HG03060 (cell line): ENCODE data around the gene RHBDL3.
"Not testable (repeated sequence)": the region's sequence is repeated elsewhere in the genome, so short reads cannot be mapped to it uniquely, and the experiment has no call there.

ENCODE experiments used
- ATAC-seq: cut with Tn5 transposase; IDR thresholded peaks from one replicate; pipeline ENCODE4 v1.9.1; 2021; ENCODE audit warnings: low read depth, moderate number of reproducible peaks; ENCODE audit not compliant: unreplicated experiment

Gene RHBDL3

DNA sequence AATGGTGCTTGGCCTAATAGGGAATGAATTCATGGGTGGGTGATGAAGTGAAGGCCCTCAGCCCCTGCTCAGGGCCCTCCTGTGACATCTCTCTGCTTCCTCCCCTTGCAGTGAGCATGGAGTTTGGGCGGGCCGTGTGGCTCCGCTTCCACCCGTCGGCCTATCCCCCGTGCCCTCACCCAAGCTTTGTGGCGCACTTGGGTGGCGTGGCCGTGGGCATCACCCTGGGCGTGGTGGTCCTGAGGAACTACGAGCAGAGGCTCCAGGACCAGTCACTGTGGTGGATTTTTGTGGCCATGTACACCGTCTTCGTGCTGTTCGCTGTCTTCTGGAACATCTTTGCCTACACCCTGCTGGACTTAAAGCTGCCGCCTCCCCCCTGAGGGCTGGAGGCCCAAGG lies 55.2 kb downstream of the RHBDL3 start:
- no peak for ATAC-seq

DNA sequence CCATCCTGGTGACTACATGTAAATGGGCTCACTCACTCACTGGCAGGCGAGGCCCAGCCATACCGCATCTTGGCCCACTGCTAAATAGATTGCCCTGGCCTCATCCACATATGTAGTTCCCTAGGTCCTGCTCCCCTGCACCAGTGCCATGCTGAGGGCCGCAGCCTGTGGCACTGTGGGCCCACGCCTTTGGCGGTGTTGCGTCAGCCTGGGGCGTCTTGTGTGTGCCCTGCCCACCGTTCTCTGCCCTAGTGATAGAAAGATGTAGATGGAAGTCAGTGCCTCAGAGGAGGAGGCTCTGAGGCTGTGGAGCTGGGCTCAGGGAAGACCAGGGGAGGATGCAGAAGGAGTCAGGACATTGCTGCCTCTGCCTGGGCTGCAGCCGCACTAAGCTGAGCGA lies 57.4 kb downstream of the RHBDL3 start:
- ATAC-seq: no peak

DNA sequence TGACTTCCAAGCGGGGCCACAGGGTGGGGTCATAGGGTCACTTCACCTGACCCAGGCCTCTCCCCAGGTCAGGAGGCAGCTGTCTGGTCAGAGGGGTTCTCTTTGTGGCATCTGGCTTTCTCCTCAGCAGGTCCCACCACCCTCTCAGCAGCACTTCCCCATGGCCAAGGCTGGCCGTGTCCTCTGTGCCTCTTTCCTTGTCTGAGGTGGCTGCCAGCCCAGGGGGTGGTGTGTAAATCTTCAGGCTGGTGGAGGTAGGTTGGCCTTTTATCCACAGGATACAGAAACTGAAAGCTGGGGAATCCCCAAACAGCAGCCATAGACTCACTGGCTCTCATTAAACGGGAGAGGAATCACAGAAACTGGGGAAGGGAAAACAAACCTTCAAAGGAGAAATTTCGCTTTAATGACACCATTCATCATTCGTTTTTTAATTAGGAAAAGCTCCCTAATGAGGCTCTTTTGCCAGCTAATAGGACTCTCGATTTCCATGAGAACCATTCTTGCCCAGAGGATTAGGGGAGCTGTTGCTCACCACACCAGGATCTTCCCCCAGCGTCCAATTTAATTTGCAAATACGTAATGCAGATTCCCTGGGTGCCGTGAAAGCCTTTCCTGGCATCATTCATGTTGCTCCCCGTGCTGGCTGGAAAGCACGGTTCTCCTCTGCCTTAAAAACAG lies 58.3 kb downstream of the RHBDL3 start:
- ATAC-seq: no peak

DNA sequence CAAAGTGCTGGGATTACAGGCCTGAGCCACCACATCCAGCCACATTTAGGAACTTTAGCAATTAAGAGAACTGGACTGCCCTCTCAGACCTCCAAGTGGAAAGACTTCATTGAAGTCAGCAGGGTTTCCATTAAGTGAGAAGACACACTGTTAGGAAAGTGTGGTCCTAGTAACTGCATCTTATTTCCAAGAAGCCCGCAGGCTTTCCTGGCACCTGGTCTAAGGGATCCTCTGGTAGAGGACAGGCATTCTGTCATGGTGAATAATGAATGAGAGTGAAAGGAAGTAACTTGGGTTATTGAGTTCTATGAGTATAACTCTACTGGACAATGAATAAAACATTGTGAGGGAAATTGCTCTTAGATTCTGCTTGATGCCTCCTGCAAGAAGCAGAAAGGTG lies 62.3 kb downstream of the RHBDL3 start:
- ATAC-seq: no peak

DNA sequence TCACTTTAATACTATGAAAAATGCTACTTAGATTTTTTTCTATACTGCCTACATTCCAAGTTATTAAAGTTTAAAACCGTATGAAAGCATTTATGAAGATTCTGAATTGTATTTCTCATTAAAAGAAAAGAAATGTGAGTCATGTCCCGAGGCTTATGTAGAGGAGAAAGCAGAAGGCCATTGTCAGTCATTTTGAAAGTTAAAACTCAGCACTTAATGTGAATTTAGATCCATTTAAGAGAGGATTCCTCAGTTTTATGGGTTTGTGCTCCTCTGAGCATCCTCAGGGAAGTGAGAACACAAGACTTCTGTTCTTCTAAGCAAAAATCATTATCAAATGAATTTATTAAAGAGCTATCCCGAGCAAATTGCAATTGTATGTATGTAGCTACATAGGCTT lies 64.5 kb downstream of the RHBDL3 start:
- ATAC-seq: no peak

DNA sequence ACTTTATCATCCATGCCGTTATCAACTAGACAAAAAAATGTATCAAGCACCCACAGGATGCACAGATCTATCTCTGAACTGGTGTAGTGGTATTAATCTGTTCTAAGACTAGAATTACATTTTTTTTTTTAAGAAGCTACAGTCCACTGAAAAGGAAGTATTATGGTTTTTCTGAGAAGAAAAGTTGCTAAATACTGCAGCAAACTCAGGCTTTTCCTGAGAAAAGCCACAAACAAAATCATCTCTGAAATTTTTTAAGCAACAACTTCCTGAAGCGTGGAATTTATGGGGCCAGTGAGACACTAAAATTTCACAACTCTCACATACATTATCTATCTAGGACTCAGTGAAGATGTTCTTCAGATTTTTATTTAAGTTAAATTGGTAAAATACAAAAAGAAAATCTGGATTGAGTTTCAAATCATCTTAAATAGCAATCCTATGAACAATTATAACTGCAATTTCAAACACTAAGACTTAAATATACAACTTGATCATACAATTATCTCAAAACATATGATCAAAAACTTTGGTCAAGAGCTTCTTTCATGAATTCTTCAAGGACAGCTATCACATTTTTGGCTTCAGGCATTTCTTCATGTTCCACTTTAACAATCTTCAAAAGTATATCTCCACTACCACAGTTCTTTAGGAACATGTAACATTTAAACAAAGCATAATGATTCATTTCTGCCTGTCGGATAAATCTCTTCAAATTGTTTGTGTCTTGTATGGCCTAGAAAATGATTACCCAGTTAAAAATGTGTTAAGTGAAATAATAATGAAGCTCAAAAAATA lies 65.8 kb downstream of the RHBDL3 start:
- ATAC-seq: no peak

DNA sequence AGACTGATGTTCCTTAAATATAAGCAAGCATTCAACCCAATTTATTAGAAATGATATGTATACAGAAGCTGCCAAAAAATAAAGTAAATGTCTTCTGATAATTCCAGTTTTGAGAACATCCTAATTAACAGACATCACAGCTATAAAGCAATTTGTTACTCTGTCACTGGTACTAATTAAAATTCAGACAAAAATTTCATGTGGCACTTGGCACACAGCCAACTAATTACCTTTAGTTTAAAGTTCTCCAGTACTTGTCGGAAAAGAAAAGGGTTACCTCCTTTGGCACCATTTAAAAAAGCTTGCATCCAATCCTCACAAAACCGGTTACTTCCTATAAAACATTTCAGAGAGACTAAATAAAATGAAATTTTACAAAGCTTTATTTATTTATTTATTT lies 67.6 kb downstream of the RHBDL3 start:
- no peak for ATAC-seq

DNA sequence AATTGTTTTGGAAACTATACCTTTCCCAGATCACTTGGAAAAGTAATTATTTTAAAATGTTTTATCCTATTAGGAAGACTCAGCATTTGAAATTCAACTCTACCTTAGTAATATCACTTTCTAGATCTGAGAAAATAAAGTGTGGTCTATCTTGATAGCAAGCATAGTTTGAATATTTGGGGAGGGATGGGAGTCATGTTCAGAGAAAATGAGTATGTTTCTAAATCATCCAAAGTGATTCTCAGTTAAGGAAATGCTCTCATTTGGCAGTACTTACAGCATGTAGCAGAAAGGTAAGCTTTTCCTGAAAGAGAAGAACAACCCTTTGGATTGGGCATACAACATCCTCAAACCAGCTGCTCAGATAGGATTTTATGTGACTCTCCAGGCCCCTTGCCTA lies 69.4 kb downstream of the RHBDL3 start:
- ATAC-seq: no peak

DNA sequence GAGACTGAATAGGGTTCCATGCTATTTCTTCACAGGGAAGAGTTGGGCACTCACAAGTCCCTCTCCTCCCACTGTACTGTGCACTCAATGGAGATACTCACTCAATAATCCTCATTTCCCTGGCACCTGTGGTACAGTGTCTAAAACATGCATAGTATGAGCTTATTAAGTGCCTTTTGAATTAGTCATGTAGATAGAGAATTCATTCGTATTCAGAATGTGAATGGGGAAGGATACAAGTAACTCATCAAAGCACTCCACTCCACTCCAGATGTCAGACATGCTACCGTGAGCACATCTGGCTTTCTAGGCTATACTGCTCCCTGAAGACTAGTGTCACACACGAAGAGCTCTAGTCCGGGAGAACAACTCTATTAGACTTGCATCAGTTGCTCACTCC lies 70.1 kb downstream of the RHBDL3 start:
- no peak for ATAC-seq

DNA sequence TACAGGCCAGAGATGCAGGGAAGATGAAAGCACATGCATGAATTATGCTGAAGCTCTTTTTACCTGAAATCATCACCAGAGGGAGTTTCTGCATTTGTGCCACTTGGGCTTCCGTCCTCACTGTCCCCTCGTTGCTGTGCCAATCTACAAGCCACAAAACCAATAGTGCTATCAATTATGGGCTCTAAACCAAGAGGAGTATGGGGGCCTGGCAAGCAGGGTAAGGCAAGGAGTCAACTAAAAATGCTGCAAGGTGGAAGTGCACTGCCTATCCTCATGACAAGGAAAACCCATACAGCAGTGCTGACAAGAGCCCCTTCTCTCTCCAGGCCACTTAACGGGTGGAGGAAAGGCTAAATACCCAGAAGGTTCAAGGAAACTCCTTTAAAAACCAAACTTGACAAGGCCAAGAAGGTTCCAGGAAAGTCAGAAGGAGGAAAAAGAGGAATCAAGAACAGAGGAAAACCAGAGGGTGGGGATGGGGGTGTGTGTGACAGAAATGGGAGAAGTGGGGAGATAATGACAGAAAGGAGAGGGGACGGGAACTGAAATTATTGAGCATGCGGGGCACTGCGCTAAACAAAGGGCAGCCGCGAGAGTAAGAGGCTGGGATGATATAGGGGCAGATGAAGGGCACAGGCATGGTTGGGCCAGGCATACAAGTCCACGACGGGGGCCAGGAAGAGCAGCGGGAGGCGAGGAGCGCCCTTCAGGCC lies 75.7 kb downstream of the RHBDL3 start:
- ATAC-seq: no peak

DNA sequence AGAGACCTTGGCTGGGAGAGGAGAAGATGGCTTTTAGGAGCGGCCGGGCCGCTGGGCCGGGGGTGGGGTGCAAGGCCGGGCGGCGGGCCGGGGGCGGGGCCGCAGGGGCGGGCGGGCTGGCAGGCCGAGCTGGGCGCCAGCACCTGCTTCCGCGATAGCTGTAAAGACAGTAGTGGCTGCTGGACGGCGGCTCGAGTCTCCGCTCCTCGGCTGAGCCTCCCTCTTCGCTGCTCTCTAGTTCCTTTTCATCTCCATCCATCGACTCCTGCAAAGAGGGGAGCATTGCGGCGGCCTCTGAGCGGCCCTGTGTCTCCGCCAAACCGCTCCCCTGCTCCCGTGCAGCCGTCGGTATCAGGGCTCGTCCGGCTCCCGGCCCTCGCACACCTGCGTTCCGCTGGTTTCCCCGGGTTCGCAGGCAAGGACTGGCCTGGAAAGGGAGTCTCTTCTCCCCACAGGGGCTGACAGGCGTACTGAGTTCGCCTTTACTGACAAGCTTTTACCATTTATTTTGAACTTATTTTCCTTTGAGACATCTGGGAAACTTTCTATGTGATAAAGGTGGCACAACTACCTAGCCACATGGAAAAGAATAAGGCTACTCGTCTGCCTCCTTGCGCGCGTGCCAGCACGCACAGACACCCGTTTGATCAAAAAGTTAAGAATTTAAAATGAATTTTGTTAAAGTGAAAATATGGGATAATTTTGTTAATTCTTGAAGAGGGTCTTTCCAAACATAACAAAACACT lies 76.4 kb downstream of the RHBDL3 start, which contains the start of gene C17orf75:
TSS of gene C17orf75 (minus strand) at position 317 of the 746 bp plus-strand sequence. CDS start at position 283, 34 bp downstream.
- ATAC-seq: peak; percentile 75

DNA sequence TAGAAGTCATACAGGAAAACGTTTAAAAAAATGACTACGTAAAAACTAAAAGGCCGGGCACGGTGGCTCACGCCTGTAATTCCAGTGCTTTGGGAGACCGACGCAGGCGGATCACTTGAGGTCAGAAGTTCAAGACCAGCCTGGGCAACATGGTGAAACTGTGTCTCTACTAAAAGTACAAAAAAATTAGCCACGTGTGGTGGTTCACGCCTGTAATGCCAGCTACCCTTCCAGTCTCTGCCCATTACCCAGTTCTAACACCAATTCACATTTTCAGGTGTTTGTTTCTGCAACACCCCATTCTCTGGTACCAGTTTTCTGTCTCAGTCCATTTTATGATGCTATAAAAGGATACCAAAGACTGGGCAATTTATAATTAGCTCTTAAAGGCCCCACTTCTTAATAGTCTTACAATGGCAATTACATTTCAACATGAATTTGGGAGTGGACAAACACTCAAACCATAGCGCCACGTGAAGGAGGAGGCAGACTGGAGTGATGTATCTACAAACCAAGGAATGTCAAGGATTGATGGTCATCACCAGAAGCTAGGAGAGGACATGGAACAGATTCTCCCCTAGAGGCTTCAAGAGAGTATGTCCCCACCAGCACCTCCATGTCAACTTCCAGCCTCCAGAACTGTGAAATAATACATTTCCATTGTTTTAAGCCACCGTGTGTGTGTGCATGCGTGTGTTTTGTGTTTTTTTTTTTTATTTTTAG lies 77.1 kb downstream of the RHBDL3 start:
- no peak for ATAC-seq

DNA sequence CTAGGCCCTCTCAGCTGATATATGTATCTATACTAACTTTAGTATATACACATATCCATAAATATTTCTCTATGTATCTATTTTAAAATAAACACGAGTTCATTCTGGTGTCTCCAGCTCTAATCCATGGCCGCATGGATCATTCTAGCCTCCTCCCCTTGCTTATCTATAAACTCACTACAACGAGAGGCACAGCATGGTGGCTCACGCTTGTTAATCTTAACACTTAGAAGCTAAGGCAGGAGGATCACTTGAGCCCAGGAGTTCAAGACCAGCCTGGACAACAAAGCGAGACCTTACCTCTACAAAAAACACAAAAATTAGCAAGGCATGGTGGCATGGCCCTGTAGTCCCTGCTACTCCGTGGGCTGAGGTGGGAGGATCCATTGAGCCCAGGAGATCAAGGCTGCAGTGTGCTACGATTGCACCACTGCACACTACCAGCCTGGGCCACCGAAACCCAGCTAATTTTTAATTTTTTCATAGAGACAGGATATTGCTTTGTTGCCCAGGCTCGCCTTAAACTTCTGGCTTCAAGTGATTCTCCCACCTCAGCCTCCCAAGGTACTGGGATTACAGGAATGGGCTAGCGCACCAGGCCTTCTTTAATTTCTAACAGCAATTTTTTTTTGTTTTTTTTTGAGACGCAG lies 80.4 kb downstream of the RHBDL3 start:
- ATAC-seq: no peak

DNA sequence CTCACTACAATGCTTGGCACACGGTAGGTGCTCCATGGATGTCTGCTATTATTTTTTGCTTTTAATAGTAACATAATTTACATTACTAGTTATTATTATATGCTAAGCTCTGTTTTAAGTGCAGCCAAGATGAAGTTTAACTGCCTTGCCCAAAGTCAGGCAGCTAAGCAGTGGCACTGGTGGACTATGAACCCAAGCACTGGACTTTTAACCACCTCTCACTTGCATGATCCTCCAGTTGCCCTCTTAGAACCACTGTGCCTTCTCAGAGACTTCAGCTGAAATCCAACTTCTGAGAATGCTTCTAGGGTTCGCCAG lies 82.8 kb downstream of the RHBDL3 start:
- ATAC-seq: no peak

DNA sequence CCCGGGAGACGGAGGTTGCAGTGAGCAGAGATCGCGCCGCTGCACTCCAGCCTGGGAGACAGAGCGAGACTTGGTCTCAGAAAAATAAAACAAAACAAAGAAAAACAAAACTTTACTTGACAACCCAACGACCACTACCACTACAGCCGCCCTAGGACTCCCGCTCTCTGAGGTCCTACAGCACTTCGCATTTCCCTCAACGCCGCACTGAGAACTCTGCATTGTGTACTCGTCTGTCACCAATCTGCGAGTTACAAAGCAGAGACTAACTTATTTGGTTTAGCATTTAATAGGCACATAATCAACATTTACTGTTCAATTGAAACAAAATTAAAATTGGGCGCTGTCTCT lies 83.8 kb downstream of the RHBDL3 start:
- no peak for ATAC-seq

DNA sequence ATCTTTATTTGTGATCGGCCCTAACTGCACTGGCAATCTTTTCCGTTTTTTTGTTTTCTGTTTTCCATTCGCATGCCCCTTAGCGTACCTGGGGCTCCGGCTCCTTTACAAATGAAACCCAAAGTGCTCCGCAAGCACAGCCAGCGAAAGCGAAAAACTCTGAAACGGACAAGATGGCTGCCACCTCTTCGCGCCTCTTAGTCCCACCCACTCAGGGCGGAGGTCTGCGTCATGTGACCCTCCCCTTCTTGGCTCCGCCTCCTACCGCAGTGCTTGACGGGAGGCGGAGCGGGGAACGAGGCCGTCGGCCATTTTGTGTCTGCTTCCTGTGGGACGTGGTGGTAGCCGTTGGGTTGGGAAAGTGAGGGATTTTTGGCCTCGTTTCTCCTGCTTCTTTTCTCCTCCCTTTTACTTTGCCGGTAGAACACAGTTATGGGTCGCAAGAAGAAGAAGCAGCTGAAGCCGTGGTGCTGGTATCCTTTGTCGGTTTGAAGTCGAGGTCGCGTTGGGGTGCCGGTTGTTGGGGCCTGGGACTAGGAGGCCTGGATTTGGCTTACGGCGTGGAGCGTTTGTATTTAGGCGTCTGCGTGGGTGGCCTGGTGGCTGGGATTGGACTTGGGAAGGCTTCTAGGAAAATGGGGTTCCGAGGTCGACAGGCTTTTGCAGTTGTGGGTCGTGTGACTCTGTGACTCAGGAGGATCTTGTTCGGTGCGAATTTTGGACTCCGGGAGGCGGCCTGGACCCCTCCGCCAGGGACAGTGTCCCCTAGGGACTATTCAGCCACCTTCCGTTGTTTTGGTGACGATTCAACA lies 84.4 kb downstream of the RHBDL3 start, which contains the start of gene ZNF207:
TSS of gene ZNF207 (plus strand) at position 304 of the 812 bp plus-strand sequence. CDS start at position 433, 129 bp downstream.
- ATAC-seq: peak; percentile 56

DNA sequence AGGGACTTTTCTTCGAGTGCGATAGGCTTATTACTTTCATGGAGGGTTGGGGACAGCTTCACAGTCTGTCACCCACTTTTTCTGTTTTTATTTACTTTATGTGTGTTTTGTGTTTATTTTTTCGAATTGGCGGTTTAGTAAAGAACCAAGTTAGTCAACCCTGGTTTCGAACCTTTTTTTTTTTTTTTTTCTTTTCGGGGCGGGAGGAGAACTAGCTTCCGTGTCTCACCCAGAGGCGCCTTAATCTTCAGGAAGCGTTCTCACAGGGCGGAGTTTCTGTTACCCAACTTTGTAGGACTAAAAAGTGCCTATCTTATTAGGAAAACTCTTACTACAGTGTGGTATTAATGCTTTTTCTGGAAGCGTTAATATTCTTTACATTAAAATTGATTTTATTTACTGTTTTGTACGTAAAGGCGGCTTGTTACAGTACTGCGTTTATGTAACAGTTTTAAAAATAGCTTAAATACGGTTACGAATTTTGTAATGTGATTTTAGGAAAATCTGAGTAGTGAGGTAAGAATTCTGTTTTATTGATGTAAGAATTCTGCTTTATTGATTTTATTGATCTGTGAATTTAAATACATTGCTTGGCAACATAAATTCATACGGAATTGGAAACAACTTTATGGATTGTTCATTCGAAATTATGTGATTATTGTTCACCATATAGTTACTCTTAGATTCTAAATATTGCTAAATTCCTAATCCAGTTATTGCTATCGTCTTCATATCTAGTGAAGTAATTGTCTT lies 85.2 kb downstream of the RHBDL3 start:
- peak; percentile 22 for ATAC-seq

DNA sequence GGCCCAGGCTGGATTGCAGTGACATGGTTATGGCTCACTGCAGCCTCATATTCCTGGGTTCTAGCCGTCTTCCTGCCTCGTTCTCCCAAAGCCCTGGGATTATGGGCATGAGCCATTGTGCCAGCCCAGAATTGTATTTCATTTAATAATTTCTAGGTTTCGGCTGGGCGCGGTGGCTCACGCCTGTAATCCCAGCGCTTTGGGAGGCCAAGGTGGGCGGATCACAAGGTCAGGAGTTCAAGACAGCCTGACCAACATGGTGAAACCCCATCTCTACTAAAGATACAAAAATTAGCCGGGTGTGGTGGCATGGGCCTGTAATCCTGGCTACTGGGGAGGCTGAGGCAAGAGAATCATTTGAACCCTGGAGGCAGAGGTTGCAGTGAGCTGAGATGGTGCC lies 87.1 kb downstream of the RHBDL3 start:
- ATAC-seq: not testable (repeated sequence)
